ENCODE results near the gene RBM10.

DNA sequence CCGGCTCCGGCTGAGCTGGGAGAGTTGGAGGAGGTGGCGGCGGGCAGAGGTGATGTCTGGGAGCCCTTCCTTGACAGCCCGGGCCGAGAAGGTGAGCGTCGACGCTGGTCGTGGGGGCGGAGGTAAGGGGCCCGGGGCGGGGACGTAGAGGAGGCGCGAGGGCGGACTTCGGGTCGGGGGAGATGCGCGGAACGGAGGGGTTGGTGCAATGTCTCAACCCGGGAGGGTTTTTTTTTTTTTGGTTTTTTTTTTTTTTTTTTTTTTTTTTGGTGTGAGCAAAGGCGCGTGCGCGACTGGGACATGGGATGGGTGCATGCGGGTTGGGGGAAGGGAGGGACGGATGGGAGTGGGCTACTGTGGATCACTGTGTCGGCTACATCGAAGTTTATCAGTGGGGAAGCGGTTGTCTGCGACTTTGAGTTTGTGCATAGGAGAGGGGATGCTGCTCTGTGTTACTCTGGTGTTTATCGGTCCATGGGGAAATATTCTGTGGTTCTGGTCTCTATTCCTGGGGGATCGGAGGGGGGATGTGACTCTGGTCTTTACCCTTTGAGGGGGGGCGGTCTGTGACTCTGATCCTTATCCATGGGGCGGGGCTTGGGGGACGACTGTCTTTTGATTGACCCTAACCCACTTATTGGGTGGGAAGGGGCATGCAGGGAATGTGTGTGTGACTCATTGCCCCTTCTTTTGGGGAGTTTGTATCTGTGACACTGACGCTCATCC is 537 bp downstream of the RBM10 start:
- TF ChIP-seq JUNB (IDR thresholded peaks at IDR 0.05; ENCODE audit: unreplicated experiment): no peak
- TF ChIP-seq EZH2 (IDR thresholded peaks at IDR 0.05; ENCODE audit: low read depth, unreplicated experiment): no peak
- TF ChIP-seq, protein P1, sequence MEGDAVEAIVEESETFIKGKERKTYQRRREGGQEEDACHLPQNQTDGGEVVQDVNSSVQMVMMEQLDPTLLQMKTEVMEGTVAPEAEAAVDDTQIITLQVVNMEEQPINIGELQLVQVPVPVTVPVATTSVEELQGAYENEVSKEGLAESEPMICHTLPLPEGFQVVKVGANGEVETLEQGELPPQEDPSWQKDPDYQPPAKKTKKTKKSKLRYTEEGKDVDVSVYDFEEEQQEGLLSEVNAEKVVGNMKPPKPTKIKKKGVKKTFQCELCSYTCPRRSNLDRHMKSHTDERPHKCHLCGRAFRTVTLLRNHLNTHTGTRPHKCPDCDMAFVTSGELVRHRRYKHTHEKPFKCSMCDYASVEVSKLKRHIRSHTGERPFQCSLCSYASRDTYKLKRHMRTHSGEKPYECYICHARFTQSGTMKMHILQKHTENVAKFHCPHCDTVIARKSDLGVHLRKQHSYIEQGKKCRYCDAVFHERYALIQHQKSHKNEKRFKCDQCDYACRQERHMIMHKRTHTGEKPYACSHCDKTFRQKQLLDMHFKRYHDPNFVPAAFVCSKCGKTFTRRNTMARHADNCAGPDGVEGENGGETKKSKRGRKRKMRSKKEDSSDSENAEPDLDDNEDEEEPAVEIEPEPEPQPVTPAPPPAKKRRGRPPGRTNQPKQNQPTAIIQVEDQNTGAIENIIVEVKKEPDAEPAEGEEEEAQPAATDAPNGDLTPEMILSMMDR (conservative IDR thresholded peaks at IDR 0.05; ENCODE audit: low read depth in 2 of 2): no peak
- TF ChIP-seq CREB1 (CRISPR knock-in tag; IDR thresholded peaks at IDR 0.05; ENCODE audit: low read depth): no peak
- TF ChIP-seq, protein P2, sequence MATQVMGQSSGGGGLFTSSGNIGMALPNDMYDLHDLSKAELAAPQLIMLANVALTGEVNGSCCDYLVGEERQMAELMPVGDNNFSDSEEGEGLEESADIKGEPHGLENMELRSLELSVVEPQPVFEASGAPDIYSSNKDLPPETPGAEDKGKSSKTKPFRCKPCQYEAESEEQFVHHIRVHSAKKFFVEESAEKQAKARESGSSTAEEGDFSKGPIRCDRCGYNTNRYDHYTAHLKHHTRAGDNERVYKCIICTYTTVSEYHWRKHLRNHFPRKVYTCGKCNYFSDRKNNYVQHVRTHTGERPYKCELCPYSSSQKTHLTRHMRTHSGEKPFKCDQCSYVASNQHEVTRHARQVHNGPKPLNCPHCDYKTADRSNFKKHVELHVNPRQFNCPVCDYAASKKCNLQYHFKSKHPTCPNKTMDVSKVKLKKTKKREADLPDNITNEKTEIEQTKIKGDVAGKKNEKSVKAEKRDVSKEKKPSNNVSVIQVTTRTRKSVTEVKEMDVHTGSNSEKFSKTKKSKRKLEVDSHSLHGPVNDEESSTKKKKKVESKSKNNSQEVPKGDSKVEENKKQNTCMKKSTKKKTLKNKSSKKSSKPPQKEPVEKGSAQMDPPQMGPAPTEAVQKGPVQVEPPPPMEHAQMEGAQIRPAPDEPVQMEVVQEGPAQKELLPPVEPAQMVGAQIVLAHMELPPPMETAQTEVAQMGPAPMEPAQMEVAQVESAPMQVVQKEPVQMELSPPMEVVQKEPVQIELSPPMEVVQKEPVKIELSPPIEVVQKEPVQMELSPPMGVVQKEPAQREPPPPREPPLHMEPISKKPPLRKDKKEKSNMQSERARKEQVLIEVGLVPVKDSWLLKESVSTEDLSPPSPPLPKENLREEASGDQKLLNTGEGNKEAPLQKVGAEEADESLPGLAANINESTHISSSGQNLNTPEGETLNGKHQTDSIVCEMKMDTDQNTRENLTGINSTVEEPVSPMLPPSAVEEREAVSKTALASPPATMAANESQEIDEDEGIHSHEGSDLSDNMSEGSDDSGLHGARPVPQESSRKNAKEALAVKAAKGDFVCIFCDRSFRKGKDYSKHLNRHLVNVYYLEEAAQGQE (IDR thresholded peaks at IDR 0.05; ENCODE audit: unreplicated experiment): no peak
- TF ChIP-seq POLR2AphosphoS5 (IDR thresholded peaks at IDR 0.05; ENCODE audit: low read depth): no peak
- TF ChIP-seq EZH2phosphoT487 (IDR thresholded peaks at IDR 0.05; ENCODE audit: unreplicated experiment): no peak
- TF ChIP-seq, protein P3, sequence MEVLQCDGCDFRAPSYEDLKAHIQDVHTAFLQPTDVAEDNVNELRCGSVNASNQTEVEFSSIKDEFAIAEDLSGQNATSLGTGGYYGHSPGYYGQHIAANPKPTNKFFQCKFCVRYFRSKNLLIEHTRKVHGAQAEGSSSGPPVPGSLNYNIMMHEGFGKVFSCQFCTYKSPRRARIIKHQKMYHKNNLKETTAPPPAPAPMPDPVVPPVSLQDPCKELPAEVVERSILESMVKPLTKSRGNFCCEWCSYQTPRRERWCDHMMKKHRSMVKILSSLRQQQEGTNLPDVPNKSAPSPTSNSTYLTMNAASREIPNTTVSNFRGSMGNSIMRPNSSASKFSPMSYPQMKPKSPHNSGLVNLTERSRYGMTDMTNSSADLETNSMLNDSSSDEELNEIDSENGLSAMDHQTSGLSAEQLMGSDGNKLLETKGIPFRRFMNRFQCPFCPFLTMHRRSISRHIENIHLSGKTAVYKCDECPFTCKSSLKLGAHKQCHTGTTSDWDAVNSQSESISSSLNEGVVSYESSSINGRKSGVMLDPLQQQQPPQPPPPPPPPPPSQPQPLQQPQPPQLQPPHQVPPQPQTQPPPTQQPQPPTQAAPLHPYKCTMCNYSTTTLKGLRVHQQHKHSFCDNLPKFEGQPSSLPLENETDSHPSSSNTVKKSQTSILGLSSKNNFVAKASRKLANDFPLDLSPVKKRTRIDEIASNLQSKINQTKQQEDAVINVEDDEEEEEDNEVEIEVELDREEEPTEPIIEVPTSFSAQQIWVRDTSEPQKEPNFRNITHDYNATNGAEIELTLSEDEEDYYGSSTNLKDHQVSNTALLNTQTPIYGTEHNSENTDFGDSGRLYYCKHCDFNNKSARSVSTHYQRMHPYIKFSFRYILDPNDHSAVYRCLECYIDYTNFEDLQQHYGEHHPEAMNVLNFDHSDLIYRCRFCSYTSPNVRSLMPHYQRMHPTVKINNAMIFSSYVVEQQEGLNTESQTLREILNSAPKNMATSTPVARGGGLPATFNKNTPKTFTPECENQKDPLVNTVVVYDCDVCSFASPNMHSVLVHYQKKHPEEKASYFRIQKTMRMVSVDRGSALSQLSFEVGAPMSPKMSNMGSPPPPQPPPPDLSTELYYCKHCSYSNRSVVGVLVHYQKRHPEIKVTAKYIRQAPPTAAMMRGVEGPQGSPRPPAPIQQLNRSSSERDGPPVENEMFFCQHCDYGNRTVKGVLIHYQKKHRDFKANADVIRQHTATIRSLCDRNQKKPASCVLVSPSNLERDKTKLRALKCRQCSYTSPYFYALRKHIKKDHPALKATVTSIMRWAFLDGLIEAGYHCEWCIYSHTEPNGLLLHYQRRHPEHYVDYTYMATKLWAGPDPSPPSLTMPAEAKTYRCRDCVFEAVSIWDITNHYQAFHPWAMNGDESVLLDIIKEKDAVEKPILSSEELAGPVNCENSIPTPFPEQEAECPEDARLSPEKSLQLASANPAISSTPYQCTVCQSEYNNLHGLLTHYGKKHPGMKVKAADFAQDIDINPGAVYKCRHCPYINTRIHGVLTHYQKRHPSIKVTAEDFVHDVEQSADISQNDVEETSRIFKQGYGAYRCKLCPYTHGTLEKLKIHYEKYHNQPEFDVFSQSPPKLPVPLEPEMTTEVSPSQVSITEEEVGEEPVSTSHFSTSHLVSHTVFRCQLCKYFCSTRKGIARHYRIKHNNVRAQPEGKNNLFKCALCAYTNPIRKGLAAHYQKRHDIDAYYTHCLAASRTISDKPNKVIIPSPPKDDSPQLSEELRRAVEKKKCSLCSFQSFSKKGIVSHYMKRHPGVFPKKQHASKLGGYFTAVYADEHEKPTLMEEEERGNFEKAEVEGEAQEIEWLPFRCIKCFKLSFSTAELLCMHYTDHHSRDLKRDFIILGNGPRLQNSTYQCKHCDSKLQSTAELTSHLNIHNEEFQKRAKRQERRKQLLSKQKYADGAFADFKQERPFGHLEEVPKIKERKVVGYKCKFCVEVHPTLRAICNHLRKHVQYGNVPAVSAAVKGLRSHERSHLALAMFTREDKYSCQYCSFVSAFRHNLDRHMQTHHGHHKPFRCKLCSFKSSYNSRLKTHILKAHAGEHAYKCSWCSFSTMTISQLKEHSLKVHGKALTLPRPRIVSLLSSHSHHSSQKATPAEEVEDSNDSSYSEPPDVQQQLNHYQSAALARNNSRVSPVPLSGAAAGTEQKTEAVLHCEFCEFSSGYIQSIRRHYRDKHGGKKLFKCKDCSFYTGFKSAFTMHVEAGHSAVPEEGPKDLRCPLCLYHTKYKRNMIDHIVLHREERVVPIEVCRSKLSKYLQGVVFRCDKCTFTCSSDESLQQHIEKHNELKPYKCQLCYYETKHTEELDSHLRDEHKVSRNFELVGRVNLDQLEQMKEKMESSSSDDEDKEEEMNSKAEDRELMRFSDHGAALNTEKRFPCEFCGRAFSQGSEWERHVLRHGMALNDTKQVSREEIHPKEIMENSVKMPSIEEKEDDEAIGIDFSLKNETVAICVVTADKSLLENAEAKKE (CRISPR knock-in tag; IDR thresholded peaks at IDR 0.05): no peak
- no peak for TF ChIP-seq NANOG (IDR thresholded peaks at IDR 0.05; ENCODE audit: borderline replicate concordance)
- TF ChIP-seq ZNF331 (CRISPR knock-in tag; IDR thresholded peaks at IDR 0.05; ENCODE audit: low read depth): no peak
- no peak for TF ChIP-seq STAT1 (IDR thresholded peaks at IDR 0.05; ENCODE audit: unreplicated experiment)

All from GM23338 (cell line).